ENCODE data around the gene SMG6. TPM values are rescaled to one million over a fixed set of nuclear protein-coding genes. Genes with fewer than 3 reads are reported as not detected.

SMG6 gene
- total RNA-seq, 1 donor: 49.3 TPM

DNA sequence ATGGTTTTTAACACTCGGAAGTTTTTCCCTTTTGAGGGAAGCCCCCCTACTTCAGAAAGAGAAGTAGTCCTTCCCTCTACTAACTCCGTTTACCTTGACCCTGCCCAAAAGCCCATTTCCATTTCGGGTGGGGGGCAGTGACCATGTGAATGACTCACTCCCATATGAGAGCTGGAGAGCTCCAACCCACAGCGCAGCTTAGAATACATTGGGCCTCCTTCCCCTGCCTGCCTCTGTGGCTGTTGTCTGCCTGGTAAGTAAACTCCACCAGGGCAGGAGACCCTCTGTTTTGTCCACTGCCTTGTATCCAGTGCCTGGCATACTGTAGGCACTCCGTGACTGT lies 34.7 kb upstream of the SMG6 start:
- no peak for TF ChIP-seq CTCF (IDR thresholded peaks at IDR 0.05; ENCODE audit: insufficient read depth, low read length)
- H3K4me3 ChIP-seq (ENCODE audit: low read depth, low read length): peak overlapping the region; percentile 94
- no peak for DNase-seq (ENCODE audit: low read depth)

DNA sequence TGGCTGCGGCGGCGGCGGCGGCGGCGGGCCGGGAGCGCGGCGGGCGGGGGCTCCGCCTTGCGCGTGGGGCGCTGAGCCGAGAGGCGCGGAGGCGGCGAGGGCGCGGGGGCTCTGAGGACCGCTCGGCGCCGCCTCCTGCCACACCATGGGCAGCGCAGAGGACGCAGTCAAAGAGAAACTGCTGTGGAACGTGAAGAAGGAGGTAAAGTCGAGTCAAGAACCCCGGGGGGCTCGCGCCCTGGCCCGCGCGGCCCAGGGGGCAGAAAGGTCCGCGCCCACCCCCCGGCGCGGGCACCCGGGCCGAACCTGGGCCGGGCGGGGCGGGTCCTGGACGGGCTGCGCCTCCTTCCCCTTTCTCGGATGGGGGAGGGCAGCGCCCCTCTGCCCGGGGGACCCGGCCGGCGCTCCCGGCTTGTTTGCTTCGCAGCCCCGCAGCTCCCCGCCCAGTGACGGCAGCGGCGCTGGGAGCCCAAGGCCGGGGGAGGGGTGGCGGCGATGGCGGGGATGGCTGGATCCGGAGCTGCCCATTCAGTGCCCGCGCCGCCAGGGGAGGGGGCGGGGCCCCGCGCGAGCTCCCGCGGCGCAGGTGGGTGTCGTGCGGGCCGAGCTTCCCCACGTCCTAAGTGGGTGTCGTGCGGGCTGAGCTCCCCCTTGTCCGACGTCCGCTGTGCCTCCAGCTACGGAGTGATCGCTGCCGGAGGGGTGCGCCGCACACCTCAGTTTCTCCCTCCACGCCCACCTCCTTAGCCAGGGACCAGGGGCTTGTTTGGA lies 34.1 kb upstream of the SMG6 start:
- peak; percentile 31 for DNase-seq (ENCODE audit: low read depth)
- TF ChIP-seq CTCF (IDR thresholded peaks at IDR 0.05; ENCODE audit: insufficient read depth, low read length): no peak
- peak overlapping the region; percentile 94 for H3K4me3 ChIP-seq (ENCODE audit: low read depth, low read length)

- no peak for TF ChIP-seq CTCF (IDR thresholded peaks at IDR 0.05; ENCODE audit: insufficient read depth, low read length)
Measured at GRCh38 chr17:2336852-2337543, 33.4 kb upstream of the SMG6 start, which contains the start of gene SGSM2. Gene SGSM2, plus strand, starts transcription at chr17:2337501. Its CDS starts 188 bp downstream, at chr17:2337689.

GRCh38 chr17:2336215-2336851 lies 32.7 kb upstream of the SMG6 start, which contains the start of gene TSR1:
Gene TSR1, minus strand, starts transcription at chr17:2336457. Its CDS starts 30 bp downstream, at chr17:2336427.
- peak; percentile 14 for TF ChIP-seq CTCF (IDR thresholded peaks at IDR 0.05; ENCODE audit: insufficient read depth, low read length)
- H3K4me3 ChIP-seq (ENCODE audit: low read depth, low read length): peak within 1 kb of the TSS; percentile 94
- DNase-seq (ENCODE audit: low read depth): peak; percentile 87

More at GRCh38 chr17:2336852-2337543, 33.4 kb upstream of the SMG6 start, which contains the start of gene SGSM2:
- peak within 1 kb of the TSS; percentile 94 for H3K4me3 ChIP-seq (ENCODE audit: low read depth, low read length)
- peak; percentile 16 for DNase-seq (ENCODE audit: low read depth)

GRCh38 chr17:2335726-2336214 lies 32.2 kb upstream of the SMG6 start:
- DNase-seq (ENCODE audit: low read depth): no peak
- TF ChIP-seq CTCF (IDR thresholded peaks at IDR 0.05; ENCODE audit: insufficient read depth, low read length): no peak
- H3K4me3 ChIP-seq (ENCODE audit: low read depth, low read length): peak overlapping the region; percentile 94

GRCh38 chr17:2331303-2331702 lies 27.7 kb upstream of the SMG6 start:
- no peak for DNase-seq (ENCODE audit: low read depth)

More at GRCh38 chr17:2331303-2331702, 27.7 kb upstream of the SMG6 start:
- H3K4me3 ChIP-seq (ENCODE audit: low read depth, low read length): no peak overlapping the region
- TF ChIP-seq CTCF (IDR thresholded peaks at IDR 0.05; ENCODE audit: insufficient read depth, low read length): no peak
